Mucosa of rectum (tissue), 2 donors: ENCODE data around the gene THOC5.
"Not testable (repeated sequence)": the region's sequence is repeated elsewhere in the genome, so short reads cannot be mapped to it uniquely, and the experiment has no call there.

Experiments
- H3K27ac ChIP-seq, 2 donors: one replicate each; pipeline ENCODE4 v1.7.0; 2013; ENCODE audit warnings: inconsistent platforms in 2 of 2, low read depth in 2 of 2, low read length in 2 of 2
- H3K27me3 ChIP-seq, 2 donors: one replicate each; pipeline ENCODE4 v1.7.0; 2013; ENCODE audit warnings: low read length in 2 of 2; ENCODE audit not compliant: control insufficient read depth in 2 of 2, insufficient read depth in 2 of 2
- H3K36me3 ChIP-seq, 2 donors: one replicate each; pipeline ENCODE4 v1.7.0; 2013; ENCODE audit warnings: low read length in 2 of 2; ENCODE audit not compliant: control insufficient read depth in 2 of 2, insufficient read depth in 2 of 2
- H3K4me1 ChIP-seq, 2 donors: one replicate each; pipeline ENCODE4 v1.7.0; 2013; ENCODE audit warnings: low read length in 2 of 2, mild to moderate bottlenecking in 1 of 2; ENCODE audit not compliant: control insufficient read depth in 2 of 2, insufficient read depth in 2 of 2
- H3K4me3 ChIP-seq, 2 donors: one replicate each; pipeline ENCODE4 v1.7.0; 2013; ENCODE audit warnings: low read length in 2 of 2
- H3K9ac ChIP-seq, 2 donors: one replicate each; pipeline ENCODE4 v1.7.0; 2013; ENCODE audit warnings: low read length in 2 of 2, low read depth in 1 of 2, mild to moderate bottlenecking in 1 of 2
- H3K9me3 ChIP-seq, 2 donors: one replicate each; pipeline ENCODE4 v1.7.0; 2013; ENCODE audit warnings: low read length in 2 of 2; ENCODE audit not compliant: control insufficient read depth in 2 of 2
- donor health status: healthy.
- donor health status: Normal muscosa, but diverticular disease.

Gene THOC5

DNA sequence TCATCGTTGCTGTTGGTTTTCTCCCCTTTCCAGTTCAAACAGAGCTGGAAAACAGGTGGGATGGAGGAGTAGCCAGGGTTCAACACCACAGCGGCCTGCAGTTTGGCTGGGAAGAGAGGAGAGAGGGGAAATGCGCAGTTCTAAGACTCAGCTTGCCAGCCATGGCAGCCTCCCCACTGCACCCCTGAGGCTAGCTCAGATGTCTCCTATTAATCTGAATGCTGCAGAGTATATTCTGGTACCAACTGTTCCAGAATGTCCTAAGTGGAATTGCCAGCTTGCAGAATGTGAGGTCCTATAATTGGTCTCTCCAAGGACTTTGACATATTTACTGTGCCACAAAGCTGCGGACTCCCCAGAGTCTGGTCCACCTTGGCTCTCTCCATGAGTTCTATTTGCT, 41.5 kb downstream of the THOC5 start:
- H3K4me3 ChIP-seq = no peak overlapping the region
- H3K27ac ChIP-seq = no peak overlapping the region
- no peak overlapping the region for H3K9ac ChIP-seq
- peaks cover 50 to 55% of the 10 kb centered on the region in 2 donors for H3K36me3 ChIP-seq
- no peaks in the 10 kb centered on the region for H3K9me3 ChIP-seq
- no peaks in the 10 kb centered on the region for H3K27me3 ChIP-seq
- H3K4me1 ChIP-seq = no peaks in the 10 kb centered on the region

DNA sequence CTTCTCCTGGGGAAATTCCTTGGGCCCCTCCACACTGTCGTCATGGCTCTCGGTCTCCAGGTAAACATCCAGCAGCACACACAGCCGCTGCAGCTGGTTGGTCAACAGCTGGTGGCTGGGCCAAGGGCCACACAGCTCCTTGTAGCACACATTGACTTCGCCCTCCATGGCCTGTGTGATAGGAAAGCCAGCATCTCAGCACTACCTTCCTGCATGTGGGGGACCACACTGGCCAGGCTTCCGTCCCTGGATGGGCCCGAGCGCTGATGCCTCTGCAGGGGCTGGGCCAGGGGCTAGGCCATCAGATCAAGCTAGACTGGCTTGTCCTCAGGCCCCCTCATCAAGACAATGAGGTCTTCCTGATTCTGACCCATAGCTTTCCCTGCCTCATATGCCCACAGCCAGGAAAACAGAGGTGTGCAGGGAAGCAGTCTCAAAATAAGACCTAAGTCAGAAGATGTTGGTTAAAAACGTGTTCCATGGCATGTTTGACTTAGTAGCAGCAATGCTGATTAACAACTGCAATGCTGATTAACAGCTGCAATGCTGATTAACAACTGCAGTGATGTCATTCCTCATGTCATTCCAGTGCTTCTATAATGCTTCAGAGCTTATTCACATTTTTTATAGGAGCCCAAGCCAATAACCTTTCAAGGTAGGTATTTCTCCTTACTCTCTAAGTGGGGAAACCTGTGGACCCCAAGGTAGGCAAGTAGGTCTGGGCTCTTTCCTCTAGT, 42.3 kb downstream of the THOC5 start:
- H3K9me3 ChIP-seq = no peaks in the 10 kb centered on the region
- no peaks in the 10 kb centered on the region for H3K4me1 ChIP-seq
- H3K4me3 ChIP-seq = no peak overlapping the region
- H3K36me3 ChIP-seq = peaks cover 43 to 55% of the 10 kb centered on the region in 2 donors
- H3K9ac ChIP-seq = no peak overlapping the region
- H3K27ac ChIP-seq = no peak overlapping the region
- H3K27me3 ChIP-seq = no peaks in the 10 kb centered on the region

DNA sequence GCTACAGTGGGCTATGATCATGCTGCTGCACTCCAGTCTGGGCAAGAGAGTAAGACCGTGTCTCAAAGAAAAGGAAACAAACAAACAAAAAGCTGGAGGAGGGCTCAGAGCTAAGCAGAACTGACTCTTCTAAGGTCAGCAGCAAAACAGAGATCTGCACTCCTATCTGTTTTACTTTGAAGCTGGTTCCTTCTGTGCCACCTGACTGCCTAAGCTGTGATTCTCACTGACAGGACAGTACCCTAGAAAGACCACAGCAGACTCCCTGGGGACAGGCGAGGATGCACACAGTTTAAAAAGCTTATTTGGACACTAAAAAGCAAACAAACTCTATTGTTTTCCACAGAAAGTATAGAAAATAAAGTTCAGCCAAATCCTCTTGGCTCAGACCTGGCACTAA, 43.0 kb downstream of the THOC5 start:
- Histone ChIP-seq H3K27ac (no peak overlapping the region), H3K4me1 (no peaks in the 10 kb centered on the region), H3K9ac (no peak overlapping the region), H3K27me3 (no peaks in the 10 kb centered on the region), H3K9me3 (no peaks in the 10 kb centered on the region), H3K36me3 (peaks cover 43 to 53% of the 10 kb centered on the region in 2 donors), H3K4me3 (no peak overlapping the region)

DNA sequence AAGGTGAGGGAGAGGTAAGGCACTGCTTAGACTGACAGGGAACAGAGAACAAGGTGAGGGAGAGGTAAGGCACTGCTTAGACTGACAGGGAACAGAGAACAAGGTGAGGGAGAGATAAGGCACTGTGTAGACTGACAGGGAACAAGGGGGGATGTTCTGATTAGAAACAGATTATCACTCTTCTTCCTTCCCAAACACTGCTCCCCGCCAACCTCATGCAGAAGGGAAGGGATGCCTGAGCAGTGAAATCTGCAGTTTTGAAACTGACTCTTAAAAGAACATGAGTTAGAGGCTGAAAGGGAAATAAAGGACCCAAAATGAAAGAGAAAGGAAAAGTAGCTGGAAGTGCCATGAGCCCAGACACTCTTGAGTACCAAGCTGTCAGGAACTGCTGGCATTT, 43.7 kb downstream of the THOC5 start:
- H3K36me3 ChIP-seq = peaks cover 43 to 53% of the 10 kb centered on the region in 2 donors
- no peak overlapping the region for H3K4me3 ChIP-seq
- no peak overlapping the region for H3K27ac ChIP-seq
- H3K4me1 ChIP-seq = no peaks in the 10 kb centered on the region
- no peak overlapping the region for H3K9ac ChIP-seq
- H3K9me3 ChIP-seq = no peaks in the 10 kb centered on the region
- no peaks in the 10 kb centered on the region for H3K27me3 ChIP-seq

DNA sequence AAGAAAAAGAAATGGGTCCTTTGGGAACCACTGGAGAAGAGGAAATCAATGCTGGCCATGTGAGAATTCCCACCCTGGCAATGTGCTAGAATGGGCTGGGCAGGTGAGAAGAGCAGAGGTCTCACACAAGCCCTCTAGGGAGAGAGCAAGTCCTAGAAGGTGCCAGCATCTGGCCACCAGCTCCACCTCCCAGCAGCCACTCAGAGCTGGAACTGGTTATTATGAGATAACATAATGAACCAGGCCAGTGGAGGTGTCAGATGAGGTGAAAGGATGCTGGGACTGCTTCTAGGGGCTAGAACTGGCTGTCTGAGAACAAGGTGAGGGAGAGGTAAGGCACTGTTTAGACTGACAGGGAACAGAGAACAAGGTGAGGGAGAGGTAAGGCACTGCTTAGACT, 44.3 kb downstream of the THOC5 start:
- H3K27me3 ChIP-seq = no peaks in the 10 kb centered on the region
- peaks cover 43 to 53% of the 10 kb centered on the region in 2 donors for H3K36me3 ChIP-seq
- H3K27ac ChIP-seq = no peak overlapping the region
- H3K4me3 ChIP-seq = no peak overlapping the region
- no peaks in the 10 kb centered on the region for H3K4me1 ChIP-seq
- H3K9ac ChIP-seq = no peak overlapping the region
- H3K9me3 ChIP-seq = no peaks in the 10 kb centered on the region

DNA sequence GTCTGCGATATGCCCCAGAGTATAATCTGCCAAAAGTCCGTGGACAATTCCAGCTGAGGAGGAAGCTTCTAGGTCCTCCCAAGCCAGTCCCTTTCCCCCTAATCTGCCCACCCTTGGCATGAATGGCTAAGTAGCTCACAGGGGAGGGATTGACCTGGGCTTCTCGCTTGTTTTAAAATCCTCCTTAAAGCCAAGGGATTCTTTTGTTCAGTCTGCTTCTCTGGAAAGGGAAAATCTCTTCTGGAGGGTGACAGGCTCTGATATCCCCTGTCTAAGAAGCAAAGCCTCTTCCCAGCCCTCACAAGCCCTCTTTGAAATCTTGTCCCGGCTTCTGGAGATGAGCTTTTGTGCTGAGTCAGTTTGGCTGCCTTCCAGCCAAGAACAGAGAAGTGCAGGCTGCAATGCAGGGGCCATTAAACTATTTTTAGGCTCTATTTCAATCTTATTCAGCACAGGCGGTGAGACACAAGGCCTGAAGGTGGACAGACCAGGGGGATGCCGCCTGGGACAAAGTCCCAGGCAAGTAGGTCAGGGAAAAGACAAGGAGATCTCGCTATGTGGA, 49.7 kb downstream of the THOC5 start:
- H3K27ac ChIP-seq = no peak overlapping the region
- H3K9me3 ChIP-seq = no peaks in the 10 kb centered on the region
- H3K4me3 ChIP-seq = no peak overlapping the region
- H3K27me3 ChIP-seq = no peaks in the 10 kb centered on the region
- H3K4me1 ChIP-seq = peaks cover 0 to 2% of the 10 kb centered on the region in 2 donors
- peaks cover 9 to 23% of the 10 kb centered on the region in 2 donors for H3K36me3 ChIP-seq
- no peak overlapping the region for H3K9ac ChIP-seq

DNA sequence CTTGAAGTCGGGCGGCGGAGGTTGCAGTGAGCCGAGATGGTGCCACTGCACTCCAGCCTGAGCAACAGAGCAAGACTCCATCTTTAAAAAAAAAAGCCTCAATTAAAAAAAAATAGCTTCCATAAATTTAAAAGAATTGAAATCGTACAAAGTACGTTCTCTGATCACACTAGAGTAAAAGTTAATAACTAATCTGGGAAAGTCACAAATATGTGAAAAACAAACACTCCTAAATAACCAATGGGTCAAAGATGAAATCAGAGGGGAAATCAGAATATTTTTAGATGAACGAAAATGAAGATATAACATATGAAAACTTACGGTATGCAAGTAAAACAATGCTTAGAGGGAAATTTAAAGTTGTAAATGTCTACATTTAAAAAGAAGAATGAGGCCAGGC, 53.7 kb downstream of the THOC5 start:
- Histone ChIP-seq H3K36me3 (peaks cover 0 to 2% of the 10 kb centered on the region in 2 donors), H3K9ac (no peak overlapping the region), H3K27me3 (no peaks in the 10 kb centered on the region), H3K4me1 (peaks cover 0 to 2% of the 10 kb centered on the region in 2 donors), H3K27ac (no peak overlapping the region), H3K9me3 (no peaks in the 10 kb centered on the region), H3K4me3 (no peak overlapping the region)

DNA sequence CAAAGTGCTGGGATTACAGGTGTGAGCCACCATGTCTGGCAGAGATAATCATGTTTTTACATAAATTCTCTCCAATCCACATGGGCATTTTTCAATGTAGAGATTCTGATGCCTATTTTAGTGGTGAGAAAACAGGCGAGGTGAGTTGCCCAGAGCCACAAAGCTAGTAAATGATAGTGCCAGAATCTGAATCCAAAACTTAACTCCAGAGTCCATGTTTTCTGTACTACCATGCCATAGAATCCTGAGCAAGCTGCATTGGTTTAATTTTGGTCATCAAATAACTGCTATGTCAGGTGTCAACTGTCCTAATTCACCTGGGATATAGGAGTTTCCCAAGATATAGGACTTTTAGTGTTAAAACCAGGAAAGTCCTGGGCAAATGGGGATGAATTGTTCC, 59.9 kb downstream of the THOC5 start:
- H3K9me3 ChIP-seq = no peaks in the 10 kb centered on the region
- peaks cover 0 to 2% of the 10 kb centered on the region in 2 donors for H3K36me3 ChIP-seq
- H3K27me3 ChIP-seq = no peaks in the 10 kb centered on the region
- H3K9ac ChIP-seq = no peak overlapping the region
- H3K4me1 ChIP-seq = peaks cover 2 to 4% of the 10 kb centered on the region in 2 donors
- H3K4me3 ChIP-seq = no peak overlapping the region
- no peak overlapping the region for H3K27ac ChIP-seq

DNA sequence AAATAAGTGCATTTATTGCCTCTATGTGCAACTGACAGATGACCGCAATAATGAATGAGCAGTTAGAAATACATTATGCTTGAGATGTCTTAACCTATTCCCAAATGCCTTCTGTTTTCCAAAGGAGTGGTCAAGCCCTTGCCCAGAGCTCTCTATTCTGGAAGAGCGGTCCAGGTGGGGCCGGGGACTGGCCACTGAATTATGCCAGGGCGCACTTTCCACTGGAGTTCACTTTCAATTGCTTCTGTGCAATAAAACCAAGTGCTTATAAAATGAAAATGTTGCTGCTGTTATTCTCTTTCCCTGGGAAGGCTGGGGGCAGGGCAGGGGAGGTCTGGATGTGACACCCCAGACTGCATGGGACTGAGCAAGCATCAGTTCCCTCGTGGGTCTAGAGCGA, 62.5 kb downstream of the THOC5 start:
- peaks cover 0 to 2% of the 10 kb centered on the region in 2 donors for H3K36me3 ChIP-seq
- H3K4me1 ChIP-seq = peaks cover 2 to 4% of the 10 kb centered on the region in 2 donors
- no peak overlapping the region for H3K4me3 ChIP-seq
- H3K27me3 ChIP-seq = no peaks in the 10 kb centered on the region
- no peak overlapping the region for H3K9ac ChIP-seq
- H3K9me3 ChIP-seq = no peaks in the 10 kb centered on the region
- H3K27ac ChIP-seq = no peak overlapping the region

DNA sequence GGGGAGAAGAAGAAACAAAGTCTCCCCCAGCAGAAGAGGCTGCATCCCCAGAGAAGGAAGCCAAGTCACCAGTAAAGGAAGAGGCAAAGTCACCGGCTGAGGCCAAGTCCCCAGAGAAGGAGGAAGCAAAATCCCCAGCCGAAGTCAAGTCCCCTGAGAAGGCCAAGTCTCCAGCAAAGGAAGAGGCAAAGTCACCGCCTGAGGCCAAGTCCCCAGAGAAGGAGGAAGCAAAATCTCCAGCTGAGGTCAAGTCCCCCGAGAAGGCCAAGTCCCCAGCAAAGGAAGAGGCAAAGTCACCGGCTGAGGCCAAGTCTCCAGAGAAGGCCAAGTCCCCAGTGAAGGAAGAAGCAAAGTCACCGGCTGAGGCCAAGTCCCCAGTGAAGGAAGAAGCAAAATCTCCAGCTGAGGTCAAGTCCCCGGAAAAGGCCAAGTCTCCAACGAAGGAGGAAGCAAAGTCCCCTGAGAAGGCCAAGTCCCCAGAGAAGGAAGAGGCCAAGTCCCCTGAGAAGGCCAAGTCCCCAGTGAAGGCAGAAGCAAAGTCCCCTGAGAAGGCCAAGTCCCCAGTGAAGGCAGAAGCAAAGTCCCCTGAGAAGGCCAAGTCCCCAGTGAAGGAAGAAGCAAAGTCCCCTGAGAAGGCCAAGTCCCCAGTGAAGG, 64.3 kb downstream of the THOC5 start:
- H3K4me3 ChIP-seq, H3K27ac ChIP-seq, H3K9me3 ChIP-seq, H3K36me3 ChIP-seq, H3K27me3 ChIP-seq, H3K4me1 ChIP-seq, H3K9ac ChIP-seq: not testable (repeated sequence)
